Keratinocyte (primary cell): ENCODE measurements around the gene RASGRF2. TPM values are rescaled to one million over a fixed set of nuclear protein-coding genes. Genes with fewer than 3 reads are reported as not detected.

Experiments used
- DNase-seq: peaks from one replicate; pipeline ENCODE4 v3.0.0-alpha.2; 2011; ENCODE audit warnings: low read depth, missing footprints, low spot score
- FAIRE-seq: peaks from 2 replicates; lab custom pipeline; 2011; peaks lifted over from hg19 to GRCh38; lab: Jason Lieb, UNC
- H2AFZ ChIP-seq: 2 replicates; pipeline ENCODE4 v1.6.0; 2012; ENCODE audit warnings: low read length, control low read depth, inconsistent platforms; ENCODE audit not compliant: control insufficient read depth
- H3K27ac ChIP-seq: 2 replicates; pipeline ENCODE4 v1.5.1; 2011; ENCODE audit warnings: low read length; ENCODE audit not compliant: control insufficient read depth, insufficient read depth
- H3K27me3 ChIP-seq: 3 replicates; pipeline ENCODE4 v1.6.0; 2011; ENCODE audit warnings: low read length; ENCODE audit not compliant: control insufficient read depth, insufficient read depth; ENCODE audit errors: extremely low read depth
- H3K36me3 ChIP-seq, 2 experiments: 2 replicates in 1 of 2; 3 replicates in 1 of 2; pipeline ENCODE4 v1.5.1; 2011; ENCODE audit warnings: low read length in 2 of 2, mild to moderate bottlenecking in 1 of 2; ENCODE audit not compliant: control insufficient read depth in 2 of 2, insufficient read depth in 2 of 2; ENCODE audit errors: extremely low read depth in 1 of 2
- H3K4me1 ChIP-seq: 3 replicates; pipeline ENCODE4 v1.5.1; 2011; ENCODE audit warnings: low read length; ENCODE audit not compliant: control insufficient read depth, insufficient read depth; ENCODE audit errors: extremely low read depth
- H3K4me2 ChIP-seq: 3 replicates; pipeline ENCODE4 v1.6.0; 2011; ENCODE audit warnings: low read depth, low read length; ENCODE audit not compliant: control insufficient read depth, insufficient read depth; ENCODE audit errors: extremely low read depth
- H3K4me3 ChIP-seq, 3 experiments: fragments of 200-600 bp in 1 of 3; sonication (generic) in 1 of 3; 2 replicates in 2 of 3; 3 replicates in 1 of 3; pipeline ENCODE4 v1.5.1; 2011 to 2016; ENCODE audit warnings: low read length in 3 of 3, mild to moderate bottlenecking in 3 of 3, control low read depth in 2 of 3, inconsistent platforms in 1 of 3, low read depth in 1 of 3, mixed read lengths in 1 of 3, mixed run types in 1 of 3, moderate library complexity in 1 of 3; ENCODE audit not compliant: control insufficient read depth in 2 of 3, insufficient read depth in 2 of 3; ENCODE audit errors: extremely low read depth in 1 of 3
- H3K79me2 ChIP-seq: 2 replicates; pipeline ENCODE4 v1.6.0; 2012; ENCODE audit warnings: low read length; ENCODE audit not compliant: control insufficient read depth, insufficient read depth
- H3K9ac ChIP-seq: 3 replicates; pipeline ENCODE4 v1.6.0; 2011; ENCODE audit warnings: low read length; ENCODE audit not compliant: control insufficient read depth, insufficient read depth; ENCODE audit errors: extremely low read depth
- H3K9me1 ChIP-seq: 3 replicates; pipeline ENCODE4 v1.6.0; 2011; ENCODE audit warnings: low read length; ENCODE audit not compliant: control insufficient read depth, insufficient read depth; ENCODE audit errors: extremely low read depth
- H3K9me3 ChIP-seq: 2 replicates; pipeline ENCODE4 v1.5.1; 2012; ENCODE audit warnings: low read depth, low read length; ENCODE audit not compliant: control insufficient read depth
- H4K20me1 ChIP-seq: 3 replicates; pipeline ENCODE4 v1.6.0; 2011; ENCODE audit warnings: low read length; ENCODE audit not compliant: control insufficient read depth, insufficient read depth; ENCODE audit errors: extremely low read depth
- CTCF ChIP-seq, 3 experiments: IDR thresholded peaks in 1 of 3; conservative IDR thresholded peaks in 1 of 3; optimal IDR thresholded peaks in 1 of 3; 2 replicates in 2 of 3; 3 replicates in 1 of 3; pipeline versions ENCODE3 to v1.5.1; 2011; ENCODE audit warnings: low read length in 3 of 3, mild to moderate bottlenecking in 3 of 3, moderate library complexity in 2 of 3, control low read depth in 1 of 3, inconsistent platforms in 1 of 3; ENCODE audit not compliant: insufficient read depth in 2 of 3; ENCODE audit errors: extremely low read depth in 1 of 3
- EZH2 ChIP-seq: IDR thresholded peaks from one replicate; pipeline ENCODE4 v1.6.1; 2012; ENCODE audit warnings: inconsistent platforms, mild to moderate bottlenecking, low read length, moderate library complexity
- dilution Hi-C: fragments of 300-500 bp; cut with MboI; formaldehyde crosslinking; loops from one replicate; pipeline ENCODE4 v1.7.0; 2020; ENCODE audit warnings: low sequenced_read_pairs; ENCODE audit not compliant: extremely low pct_ligation_motif_present
- polyA plus RNA-seq, 5 experiments: library from polyadenylated mRNA; depleted of rRNA in 3 of 5; stranded (reverse) in 3 of 5; stranded (forward) in 1 of 5; unstranded in 1 of 5; fragments of >200 nt; gene quantifications; 1 replicate in 1 of 5; 2 replicates in 3 of 5; 3 replicates in 1 of 5; pipeline versions ENCODE4 v1.2.1 to v1.2.3, GENCODE V29; 2011 to 2012; ENCODE audit warnings: missing spikeins in 2 of 5, low read depth in 1 of 5, low replicate concordance in 1 of 5

Gene RASGRF2
- polyA plus RNA-seq, 1 donor (not counting 4 experiments of a cell fraction or from before 2014, with no cell fraction given), result 0.03 TPM

- H3K27ac ChIP-seq, result no peak overlapping the region
- H4K20me1 ChIP-seq, result no peaks in the 10 kb centered on the region
- no peaks in the 10 kb centered on the region for H3K27me3 ChIP-seq
- no peaks in the 10 kb centered on the region for H3K9me1 ChIP-seq
- H3K9ac ChIP-seq, result no peak overlapping the region
- no peaks in the 10 kb centered on the region for H3K9me3 ChIP-seq
- no peak for FAIRE-seq
- TF ChIP-seq EZH2 (no peak), CTCF (optimal IDR thresholded peaks at IDR 0.05 in 1 of 3, IDR thresholded peaks at IDR 0.05 in 1 of 3, conservative IDR thresholded peaks at IDR 0.05 in 1 of 3; ENCODE audit: extremely low read depth in 1 of 3, insufficient read depth in 2 of 3, low read length in 3 of 3) (no peak)
- dilution Hi-C loops, result no loop called here
- DNase-seq, result no peak
- H2AFZ ChIP-seq, result no peak overlapping the region
- no peaks in the 10 kb centered on the region for H3K4me1 ChIP-seq
- H3K4me2 ChIP-seq, result no peak overlapping the region
- no peaks in the 10 kb centered on the region for H3K36me3 ChIP-seq
- no peaks in the 10 kb centered on the region for H3K79me2 ChIP-seq
- H3K4me3 ChIP-seq, result no peak overlapping the region
These were observed 187.1 kb downstream of the RASGRF2 start for GRCh38 chr5:81147011-81147885.

GRCh38 chr5:81147886-81148571 is 187.9 kb downstream of the RASGRF2 start:
- FAIRE-seq (no peak), DNase-seq (no peak)
- Histone ChIP-seq H3K9me3 (no peaks in the 10 kb centered on the region), H3K27me3 (no peaks in the 10 kb centered on the region), H3K4me2 (no peak overlapping the region), H4K20me1 (no peaks in the 10 kb centered on the region), H3K36me3 (no peaks in the 10 kb centered on the region), H3K4me1 (no peaks in the 10 kb centered on the region), H3K9me1 (no peaks in the 10 kb centered on the region), H3K27ac (no peak overlapping the region), H3K9ac (no peak overlapping the region), H3K4me3 (no peak overlapping the region), H2AFZ (no peak overlapping the region), H3K79me2 (no peaks in the 10 kb centered on the region)
- TF ChIP-seq EZH2 (no peak), CTCF (optimal IDR thresholded peaks at IDR 0.05 in 1 of 3, IDR thresholded peaks at IDR 0.05 in 1 of 3, conservative IDR thresholded peaks at IDR 0.05 in 1 of 3; ENCODE audit: extremely low read depth in 1 of 3, insufficient read depth in 2 of 3, low read length in 3 of 3) (no peak)
- dilution Hi-C loops, result no loop called here
